Testis (tissue), 3 donors: ENCODE data around the gene CRPPA. TPM values are rescaled to one million over a fixed set of nuclear protein-coding genes. Genes with fewer than 3 reads are reported as not detected.

Experiments used
- DNase-seq: peaks from one replicate; pipeline ENCODE4 v3.0.0-alpha.2; 2019
- H3K27ac ChIP-seq, 2 donors: fragments of 200-600 bp; sonication (generic); one replicate each; pipeline ENCODE4 v1.5.1; 2019
- H3K27me3 ChIP-seq: fragments of 200-600 bp; sonication (generic); one replicate; pipeline ENCODE4 v1.5.1; 2019
- H3K36me3 ChIP-seq: fragments of 200-600 bp; sonication (generic); one replicate; pipeline ENCODE4 v1.5.1; 2017; ENCODE audit warnings: low read depth; ENCODE audit errors: missing control alignments
- H3K4me1 ChIP-seq: fragments of 200-600 bp; sonication (generic); one replicate; pipeline ENCODE4 v1.5.1; 2019
- H3K4me3 ChIP-seq, 2 donors: fragments of 200-600 bp; sonication (generic); one replicate each; pipeline ENCODE4 v1.5.1; 2017 to 2019
- H3K9me3 ChIP-seq: fragments of 200-600 bp; sonication (generic); one replicate; pipeline ENCODE4 v1.5.1; 2017
- CTCF ChIP-seq, 3 experiments: fragments of 450-650 bp in 2 of 3; fragments of 200-600 bp in 1 of 3; sonication (generic) in 1 of 3; IDR thresholded peaks; one replicate each; pipeline ENCODE4 v1.5.1; 2016 to 2019; ENCODE audit warnings: antibody characterized with exemption in 3 of 3, mild to moderate bottlenecking in 2 of 3, moderate library complexity in 1 of 3
- POLR2A ChIP-seq: fragments of 450-650 bp; IDR thresholded peaks from one replicate; pipeline ENCODE4 v1.6.1; 2017; ENCODE audit warnings: antibody characterized with exemption, mild to moderate bottlenecking, moderate library complexity
- WGBS, 2 donors: methylation state at CpG; one replicate each; pipeline ENCODE4 v1.1.5; 2018; 5-methylcytosine and 5-hydroxymethylcytosine counted together
- intact Hi-C: fragments of 100-400 bp; cut with DNase I; formaldehyde crosslinking; loops from one replicate; pipeline ENCODE4 v1.15.1; 2023; ENCODE audit warnings: low total_unique reads
- polyA plus RNA-seq: library from polyadenylated mRNA; stranded (reverse); fragments of 350-450 nt; fragmentation: Illumina TruSeq; extraction: RNeasy Lipid Tissue Mini Kit (QIAGEN cat#74804); gene quantifications from one replicate; pipeline ENCODE4 v1.2.3, GENCODE V29; 2014; ENCODE audit warnings: low read depth, low replicate concordance; ENCODE audit not compliant: insufficient read depth
- total RNA-seq, 2 donors: library from RNA; depleted of rRNA; stranded (reverse); fragments of >200 nt; gene quantifications; one replicate each; pipeline ENCODE4 v1.2.3, GENCODE V29; 2016

The CRPPA gene
- total and polyA plus RNA-seq, 3 donors from 2014 or later: 1.5 to 3.7 (median 2.1) TPM

- Histone ChIP-seq H3K36me3 (no peaks in the 10 kb centered on the region), H3K27me3 (no peaks in the 10 kb centered on the region), H3K4me3 (peak overlapping the region; percentile 72 to 77), H3K27ac (peak overlapping the region; percentile 93 to 98), H3K4me1 (peaks cover 16% of the 10 kb centered on the region), H3K9me3 (no peaks in the 10 kb centered on the region)
- TF ChIP-seq POLR2A (no peak), CTCF (IDR thresholded peaks at IDR 0.05) (no peak)
- 0% methylated on average over 3 of the region's 3 CpGs for WGBS, 2 donors
- no peak for DNase-seq
- intact Hi-C loops: loop anchor here (10.0 kb wide), 1 partner anchor 725 kb away; no protein-coding TSS in a partner anchor
Measured at GRCh38 chr7:16420329-16420648, 1.0 kb downstream of the CRPPA start.

- intact Hi-C loops: loop anchor here (10.0 kb wide), 1 partner anchor 725 kb away; no protein-coding TSS in a partner anchor
- TF ChIP-seq POLR2A: no peak
- TF ChIP-seq CTCF (IDR thresholded peaks at IDR 0.05): no peak
- Histone ChIP-seq H3K27me3 (no peaks in the 10 kb centered on the region), H3K36me3 (no peaks in the 10 kb centered on the region), H3K27ac (peak overlapping the region; percentile 93 to 98), H3K4me1 (peaks cover 16% of the 10 kb centered on the region), H3K9me3 (no peaks in the 10 kb centered on the region), H3K4me3 (peak overlapping the region; percentile 72 to 77)
- no peak for DNase-seq
- WGBS, 2 donors: 50 to 58% methylated on average over 10 of the region's 10 CpGs
Measured at GRCh38 chr7:16419859-16420258, 1.5 kb downstream of the CRPPA start.

GRCh38 chr7:16419126-16419525 is 2.2 kb downstream of the CRPPA start:
- WGBS, 2 donors: 79 to 94% methylated on average over 1 of the region's 1 CpG
- H3K27me3 ChIP-seq: no peaks in the 10 kb centered on the region

GRCh38 chr7:16417906-16418305 is 3.4 kb downstream of the CRPPA start:
- Histone ChIP-seq H3K4me1 (peaks cover 16% of the 10 kb centered on the region), H3K27me3 (no peaks in the 10 kb centered on the region), H3K27ac (no peak overlapping the region), H3K36me3 (no peaks in the 10 kb centered on the region), H3K4me3 (no peak overlapping the region), H3K9me3 (no peaks in the 10 kb centered on the region)
- no peak for TF ChIP-seq POLR2A
- intact Hi-C loops: no loop called here
- no peak for DNase-seq
- WGBS, 2 donors: 63 to 100% methylated on average over 1 of the region's 1 CpG

More at GRCh38 chr7:16419126-16419525, 2.2 kb downstream of the CRPPA start:
- Histone ChIP-seq H3K4me1 (peaks cover 16% of the 10 kb centered on the region), H3K27ac (no peak overlapping the region), H3K4me3 (no peak overlapping the region), H3K36me3 (no peaks in the 10 kb centered on the region), H3K9me3 (no peaks in the 10 kb centered on the region)
- DNase-seq: no peak
- intact Hi-C loops: no loop called here
- TF ChIP-seq POLR2A (no peak), CTCF (IDR thresholded peaks at IDR 0.05) (no peak)

- intact Hi-C loops: no loop called here
- DNase-seq: no peak
- no peak for TF ChIP-seq POLR2A
- TF ChIP-seq CTCF (IDR thresholded peaks at IDR 0.05): no peak
- Histone ChIP-seq H3K4me3 (no peak overlapping the region), H3K36me3 (no peaks in the 10 kb centered on the region), H3K27me3 (no peaks in the 10 kb centered on the region), H3K27ac (no peak overlapping the region), H3K4me1 (peaks cover 7% of the 10 kb centered on the region), H3K9me3 (no peaks in the 10 kb centered on the region)
- 81 to 92% methylated on average over 7 of the region's 7 CpGs for WGBS, 2 donors
Measured at GRCh38 chr7:16416289-16417282, 4.8 kb downstream of the CRPPA start.
